Forelimb muscle (tissue), 1 donor: ENCODE data around the gene FOXD3. TPM values are rescaled to one million over a fixed set of nuclear protein-coding genes. Genes with fewer than 3 reads are reported as not detected.
"Not testable (repeated sequence)": the region's sequence is repeated elsewhere in the genome, so short reads cannot be mapped to it uniquely, and the experiment has no call there.

Experiments
- DNase-seq: peaks from one replicate; pipeline ENCODE4 v3.0.0-alpha.2; 2013; ENCODE audit warnings: low read depth
- polyA plus RNA-seq: library from polyadenylated mRNA; unstranded; fragments of 120-200 nt; gene quantifications from one replicate; pipeline ENCODE4 v1.2.1, GENCODE V29; 2013; ENCODE audit not compliant: insufficient read length

FOXD3 gene
- polyA plus RNA-seq, 1 donor, result 6.5 TPM

GRCh38 chr1:63321066-63321784 lies 1.1 kb upstream of the FOXD3 start:
- no peak for DNase-seq

DNA sequence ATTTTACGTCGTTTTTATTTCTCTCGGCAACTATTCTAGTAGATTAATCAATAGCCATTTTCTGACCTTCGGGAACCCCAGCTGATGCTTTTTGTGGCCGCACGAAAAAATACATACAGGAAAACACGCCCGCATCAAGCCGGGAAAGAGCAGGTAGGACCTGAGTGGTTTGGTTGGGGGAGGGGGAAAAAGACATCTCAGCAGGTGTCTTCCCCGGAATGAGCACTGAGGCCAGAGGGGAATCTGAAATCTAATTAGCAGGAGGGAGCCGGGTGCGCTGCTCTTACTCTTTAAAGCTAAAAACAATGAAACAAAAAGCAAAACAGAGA lies 618 bp upstream of the FOXD3 start:
- DNase-seq, result no peak

DNA sequence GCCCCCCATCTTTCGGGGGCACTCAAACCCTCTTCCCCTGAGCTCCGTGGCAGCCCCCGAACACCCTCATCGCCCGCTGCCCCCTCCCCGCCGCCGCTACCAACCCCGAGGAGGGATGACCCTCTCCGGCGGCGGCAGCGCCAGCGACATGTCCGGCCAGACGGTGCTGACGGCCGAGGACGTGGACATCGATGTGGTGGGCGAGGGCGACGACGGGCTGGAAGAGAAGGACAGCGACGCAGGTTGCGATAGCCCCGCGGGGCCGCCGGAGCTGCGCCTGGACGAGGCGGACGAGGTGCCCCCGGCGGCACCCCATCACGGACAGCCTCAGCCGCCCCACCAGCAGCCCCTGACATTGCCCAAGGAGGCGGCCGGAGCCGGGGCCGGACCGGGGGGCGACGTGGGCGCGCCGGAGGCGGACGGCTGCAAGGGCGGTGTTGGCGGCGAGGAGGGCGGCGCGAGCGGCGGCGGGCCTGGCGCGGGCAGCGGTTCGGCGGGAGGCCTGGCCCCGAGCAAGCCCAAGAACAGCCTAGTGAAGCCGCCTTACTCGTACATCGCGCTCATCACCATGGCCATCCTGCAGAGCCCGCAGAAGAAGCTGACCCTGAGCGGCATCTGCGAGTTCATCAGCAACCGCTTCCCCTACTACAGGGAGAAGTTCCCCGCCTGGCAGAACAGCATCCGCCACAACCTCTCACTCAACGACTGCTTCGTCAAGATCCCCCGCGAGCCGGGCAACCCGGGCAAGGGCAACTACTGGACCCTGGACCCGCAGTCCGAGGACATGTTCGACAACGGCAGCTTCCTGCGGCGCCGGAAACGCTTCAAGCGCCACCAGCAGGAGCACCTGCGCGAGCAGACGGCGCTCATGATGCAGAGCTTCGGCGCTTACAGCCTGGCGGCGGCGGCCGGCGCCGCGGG lies 837 bp downstream of the FOXD3 start:
- no peak for DNase-seq

GRCh38 chr1:63323865-63324778 lies 1.8 kb downstream of the FOXD3 start:
- DNase-seq, result no peak

DNA sequence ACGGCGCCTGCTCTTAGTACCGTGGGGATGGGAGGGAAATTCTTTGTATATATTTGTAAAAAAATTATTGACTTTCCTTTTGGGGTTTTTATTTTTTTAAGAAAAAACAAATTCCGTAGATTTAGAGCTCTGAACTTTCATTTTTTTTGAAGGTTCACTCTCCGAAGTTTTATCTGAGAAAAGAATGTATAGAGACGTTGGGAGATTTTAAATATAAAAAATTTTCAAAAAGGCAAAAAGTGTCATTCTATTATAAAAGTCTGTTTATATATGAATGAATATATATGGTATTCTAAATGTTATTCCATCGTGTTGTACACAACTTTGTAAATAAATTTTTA lies 2.4 kb downstream of the FOXD3 start:
- DNase-seq, result no peak

- DNase-seq, result no peak
Measured at GRCh38 chr1:63325279-63325985, 3.1 kb downstream of the FOXD3 start.

DNA sequence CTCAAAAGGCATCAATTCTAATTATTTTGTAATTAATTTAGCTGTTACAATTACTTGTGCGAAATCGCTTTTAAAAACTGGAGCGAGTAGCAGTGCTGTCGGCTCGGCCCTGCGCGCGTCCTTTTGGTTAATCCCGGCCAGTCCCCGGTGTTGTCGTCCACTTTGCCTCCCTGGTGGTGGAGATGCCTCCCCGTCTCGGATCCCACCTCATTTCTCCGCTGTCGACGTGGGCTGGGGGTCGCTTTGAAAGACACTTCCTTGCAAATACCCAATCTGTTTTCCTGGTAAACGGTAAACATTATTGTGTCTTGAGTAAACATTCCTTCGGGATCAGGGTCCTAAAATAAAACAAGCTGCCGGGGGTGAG lies 3.7 kb downstream of the FOXD3 start:
- DNase-seq, result no peak

- DNase-seq, result no peak
Measured at GRCh38 chr1:63326473-63327380, 4.4 kb downstream of the FOXD3 start.

DNA sequence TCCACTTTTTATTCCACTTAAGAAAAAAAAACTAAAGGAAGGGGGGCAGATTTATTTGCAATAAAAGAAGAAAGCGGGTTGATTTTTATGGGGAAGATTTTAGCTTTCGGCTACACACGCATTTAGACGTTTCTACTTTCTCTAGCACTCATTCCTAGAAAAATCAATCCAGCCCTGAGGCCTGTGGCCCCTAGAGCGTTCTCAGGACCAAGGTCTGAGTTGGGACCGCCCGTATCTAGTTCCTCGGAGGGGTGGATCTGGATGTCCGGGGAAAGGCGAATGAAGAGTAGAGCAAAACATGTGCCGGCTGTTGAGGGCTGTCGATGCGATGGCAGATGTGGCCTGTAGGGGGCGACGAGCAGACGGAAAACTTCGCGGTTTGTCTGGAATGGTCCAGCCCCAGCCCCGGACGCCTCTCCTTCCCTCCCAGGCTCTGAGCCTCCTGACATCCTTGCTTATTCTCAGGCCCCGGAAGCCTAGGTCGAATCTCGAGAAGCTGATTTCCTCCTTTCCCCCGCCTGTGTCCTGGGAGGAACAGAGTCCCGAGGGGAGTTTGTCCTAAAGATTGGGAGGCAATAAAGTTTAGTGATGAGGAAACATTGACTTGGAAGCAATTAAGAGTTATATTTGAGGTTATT lies 5.2 kb downstream of the FOXD3 start:
- peak; percentile 41 for DNase-seq

- DNase-seq, result no peak
Measured at GRCh38 chr1:63328122-63328521, 5.8 kb downstream of the FOXD3 start.

- no peak for DNase-seq
Measured at GRCh38 chr1:63328781-63329180, 6.4 kb downstream of the FOXD3 start.

GRCh38 chr1:63329621-63330330 lies 7.4 kb downstream of the FOXD3 start:
- no peak for DNase-seq

GRCh38 chr1:63330331-63330916 lies 8.1 kb downstream of the FOXD3 start:
- DNase-seq, result no peak

GRCh38 chr1:63342402-63342801 lies 20.0 kb downstream of the FOXD3 start:
- DNase-seq, result no peak

GRCh38 chr1:63343922-63344321 lies 21.6 kb downstream of the FOXD3 start:
- DNase-seq, result no peak

GRCh38 chr1:63350320-63350719 lies 28.0 kb downstream of the FOXD3 start:
- DNase-seq, result no peak

DNA sequence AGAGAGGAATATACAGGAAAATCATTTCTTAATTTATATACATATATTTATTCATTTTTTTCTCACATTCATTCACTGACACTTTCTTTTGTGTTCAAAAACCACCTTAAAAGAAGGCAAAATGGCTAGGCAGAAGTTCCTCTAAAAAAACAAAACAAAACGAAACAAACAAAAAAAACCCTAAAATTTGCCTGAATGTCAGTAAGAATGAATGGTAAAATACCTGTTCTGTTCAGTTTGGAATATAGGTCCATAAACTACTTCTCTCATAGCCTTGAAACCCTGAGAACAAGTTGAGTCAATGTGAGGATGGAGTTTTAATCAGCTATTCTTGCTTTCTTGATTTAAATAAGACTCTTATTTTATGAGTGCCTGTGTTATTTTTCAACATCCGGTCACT lies 30.4 kb downstream of the FOXD3 start:
- DNase-seq, result no peak

GRCh38 chr1:63356234-63356633 lies 33.9 kb downstream of the FOXD3 start:
- DNase-seq, result not testable (repeated sequence)

- DNase-seq, result no peak
Measured at GRCh38 chr1:63359561-63359960, 37.2 kb downstream of the FOXD3 start.
